H1 (cell line): ENCODE data around the gene KLC4. TPM values are rescaled to one million over a fixed set of nuclear protein-coding genes. Genes with fewer than 3 reads are reported as not detected.
"Not testable (repeated sequence)": the region's sequence is repeated elsewhere in the genome, so short reads cannot be mapped to it uniquely, and the experiment has no call there.

Experiments
- CTCF ChIA-PET: fragments of 300-600 bp; sonication (Branson Sonifier 250); formaldehyde crosslinking; loops from one replicate; lab custom pipeline; 2021; ENCODE audit not compliant: partially characterized antibody; lab: Charles Lee
- POLR2A ChIA-PET: fragments of 300-600 bp; sonication (Branson Sonifier 250); formaldehyde crosslinking; loops from one replicate; lab custom pipeline; 2021; ENCODE audit warnings: inconsistent platforms; ENCODE audit not compliant: partially characterized antibody; lab: Charles Lee
- DNase-seq, 2 experiments: peaks; one replicate each; pipeline versions ENCODE4 v3.0.0 to v3.0.0-alpha.2; 2010 to 2022; ENCODE audit warnings: low spot score in 2 of 2, low read depth in 1 of 2, mixed read lengths in 1 of 2
- FAIRE-seq: peaks from 2 replicates; lab custom pipeline; 2011; peaks lifted over from hg19 to GRCh38; lab: Jason Lieb, UNC
- H2AFZ ChIP-seq: 2 replicates; pipeline ENCODE4 v1.8.1; 2012; ENCODE audit warnings: low read length, inconsistent platforms
- H2AK5ac ChIP-seq: 2 replicates; pipeline ENCODE4 v1.6.1; 2013; ENCODE audit warnings: low read depth, low read length
- H2BK120ac ChIP-seq: replicated peaks from 2 replicates; pipeline ENCODE3; 2013; ENCODE audit warnings: low read depth, low read length, inconsistent platforms
- H2BK12ac ChIP-seq: 2 replicates; pipeline ENCODE4 v1.6.1; 2013; ENCODE audit warnings: low read depth, low read length
- H2BK15ac ChIP-seq: 2 replicates; pipeline ENCODE4 v1.6.1; 2013; ENCODE audit warnings: low read length
- H2BK20ac ChIP-seq: 2 replicates; pipeline ENCODE4 v1.6.1; 2013; ENCODE audit warnings: low read length
- H2BK5ac ChIP-seq: 2 replicates; pipeline ENCODE4 v1.6.1; 2013; ENCODE audit warnings: low read depth, low read length
- H3K14ac ChIP-seq: 2 replicates; pipeline ENCODE4 v1.6.1; 2013; ENCODE audit warnings: inconsistent platforms; ENCODE audit not compliant: insufficient read length
- H3K18ac ChIP-seq: 2 replicates; pipeline ENCODE4 v1.6.1; 2013; ENCODE audit warnings: low read length; ENCODE audit errors: extremely low read depth
- H3K23ac ChIP-seq: 2 replicates; pipeline ENCODE4 v1.6.1; 2013; ENCODE audit warnings: inconsistent platforms; ENCODE audit not compliant: insufficient read length
- H3K23me2 ChIP-seq: 2 replicates; pipeline ENCODE4 v1.6.1; 2013; ENCODE audit warnings: low read depth, low read length
- H3K27ac ChIP-seq: 2 replicates; pipeline ENCODE4 v1.6.1; 2011; ENCODE audit warnings: low read depth, low read length, inconsistent platforms
- H3K27me3 ChIP-seq, 4 experiments: replicated peaks in 1 of 4; 1 replicate in 1 of 4; 2 replicates in 3 of 4; pipeline versions ENCODE4 v1.6.1 to v1.8.1; 2011 to 2013; ENCODE audit warnings: low read length in 3 of 4, mild to moderate bottlenecking in 3 of 4, inconsistent platforms in 2 of 4, mixed read lengths in 2 of 4, moderate library complexity in 1 of 4; ENCODE audit not compliant: control insufficient read depth in 3 of 4, insufficient read depth in 3 of 4; ENCODE audit errors: extremely low read depth in 1 of 4
- H3K36me3 ChIP-seq, 4 experiments: 2 replicates each; pipeline versions ENCODE4 v1.6.1 to v1.8.1; 2011 to 2013; ENCODE audit warnings: mild to moderate bottlenecking in 4 of 4, low read length in 3 of 4, moderate library complexity in 2 of 4, control low read depth in 1 of 4, inconsistent platforms in 1 of 4; ENCODE audit not compliant: insufficient read depth in 4 of 4, control insufficient read depth in 2 of 4
- H3K4ac ChIP-seq: replicated peaks from 2 replicates; pipeline ENCODE3; 2013; ENCODE audit warnings: low read length, low read depth, mixed read lengths, inconsistent platforms; ENCODE audit not compliant: insufficient read length
- H3K4me1 ChIP-seq, 4 experiments: replicated peaks in 1 of 4; 1 replicate in 1 of 4; 2 replicates in 3 of 4; pipeline versions ENCODE4 v1.6.1 to v1.8.1; 2011 to 2013; ENCODE audit warnings: low read length in 3 of 4, inconsistent platforms in 2 of 4, mixed read lengths in 1 of 4; ENCODE audit not compliant: insufficient read depth in 4 of 4, control insufficient read depth in 3 of 4
- H3K4me2 ChIP-seq, 2 experiments: 2 replicates each; pipeline versions ENCODE4 v1.6.1 to v1.8.1; 2011 to 2013; ENCODE audit warnings: low read depth in 2 of 2, low read length in 2 of 2, control low read depth in 1 of 2, inconsistent platforms in 1 of 2, mild to moderate bottlenecking in 1 of 2; ENCODE audit not compliant: insufficient read depth in 1 of 2
- H3K4me3 ChIP-seq, 4 experiments: fragments of 200-600, 300-600 bp in 1 of 4; sonication (generic), shearing (Covaris generic), sonication (Bioruptor Twin) in 1 of 4; 2 replicates each; pipeline versions ENCODE4 v1.5.1 to v1.8.1; 2011 to 2016; ENCODE audit warnings: low read length in 4 of 4, low read depth in 3 of 4, control low read depth in 2 of 4, inconsistent platforms in 2 of 4, mild to moderate bottlenecking in 2 of 4, mixed read lengths in 1 of 4, moderate library complexity in 1 of 4; ENCODE audit not compliant: insufficient read depth in 2 of 4; ENCODE audit errors: extremely low read depth in 1 of 4
- H3K56ac ChIP-seq: replicated peaks from 2 replicates; pipeline ENCODE3; 2013; ENCODE audit warnings: low read depth, mild to moderate bottlenecking, mixed read lengths, low read length, inconsistent platforms; ENCODE audit not compliant: insufficient read length
- H3K79me1 ChIP-seq: 2 replicates; pipeline ENCODE4 v1.6.1; 2013; ENCODE audit warnings: low read depth, low read length, control low read depth
- H3K79me2 ChIP-seq, 2 experiments: 2 replicates each; pipeline versions ENCODE4 v1.6.1 to v1.8.1; 2012 to 2013; ENCODE audit warnings: low read length in 2 of 2, mild to moderate bottlenecking in 2 of 2, inconsistent platforms in 1 of 2; ENCODE audit not compliant: insufficient read depth in 2 of 2, control insufficient read depth in 1 of 2
- H3K9ac ChIP-seq, 4 experiments: replicated peaks in 1 of 4; 1 replicate in 1 of 4; 2 replicates in 3 of 4; pipeline versions ENCODE4 v1.6.1 to v1.8.1; 2011 to 2013; ENCODE audit warnings: low read depth in 3 of 4, low read length in 3 of 4, control low read depth in 2 of 4, mild to moderate bottlenecking in 2 of 4, moderate library complexity in 2 of 4, inconsistent platforms in 1 of 4; ENCODE audit errors: extremely low read depth in 1 of 4
- H3K9me3 ChIP-seq, 2 experiments: 2 replicates each; pipeline versions ENCODE4 v1.6.1 to v1.8.1; 2012 to 2013; ENCODE audit warnings: mild to moderate bottlenecking in 2 of 2, moderate library complexity in 2 of 2, control low read depth in 1 of 2, inconsistent platforms in 1 of 2, low read depth in 1 of 2, low read length in 1 of 2, mixed read lengths in 1 of 2; ENCODE audit not compliant: insufficient read depth in 2 of 2
- H4K20me1 ChIP-seq, 2 experiments: replicated peaks in 1 of 2; 2 replicates each; pipeline versions ENCODE3 to v1.8.1; 2011 to 2013; ENCODE audit warnings: inconsistent platforms in 2 of 2, low read length in 2 of 2, mild to moderate bottlenecking in 1 of 2; ENCODE audit not compliant: insufficient read depth in 2 of 2, control insufficient read depth in 1 of 2
- H4K5ac ChIP-seq: 2 replicates; pipeline ENCODE4 v1.6.1; 2013; ENCODE audit warnings: low read length, low read depth, mixed read lengths, inconsistent platforms; ENCODE audit not compliant: insufficient read length
- H4K8ac ChIP-seq: 2 replicates; pipeline ENCODE4 v1.8.0; 2013; ENCODE audit warnings: mild to moderate bottlenecking, moderate library complexity, low read length, inconsistent platforms; ENCODE audit not compliant: insufficient read depth; ENCODE audit errors: extremely low read depth
- H4K91ac ChIP-seq: replicated peaks from 2 replicates; pipeline ENCODE3; 2013; ENCODE audit warnings: low read length, mixed read lengths, inconsistent platforms; ENCODE audit not compliant: insufficient read length
- WGBS, 2 experiments: shearing (Covaris generic) in 1 of 2; methylation state at CpG; one replicate each; pipeline versions ENCODE4 v1.1.6 to v1.1.7; 2013 to 2015; ENCODE audit warnings: low lambda C conversion rate in 2 of 2, mixed read lengths in 2 of 2, inconsistent platforms in 1 of 2, low coverage in 1 of 2, missing lambda C conversion rate in 1 of 2; ENCODE audit not compliant: insufficient replicate concordance in 2 of 2, insufficient coverage in 1 of 2, insufficient read length in 1 of 2; ENCODE audit errors: extremely low coverage in 1 of 2, missing lambda C conversion rate in 1 of 2; 5-methylcytosine and 5-hydroxymethylcytosine counted together
- polyA plus RNA-seq, 7 experiments: library from polyadenylated mRNA; depleted of rRNA in 3 of 7; stranded (reverse) in 5 of 7; unstranded in 2 of 7; fragments of >200 nt in 5 of 7; fragments of 200-250 nt in 2 of 7; gene quantifications; 1 replicate in 5 of 7; 2 replicates in 1 of 7; 4 replicates in 1 of 7; pipeline versions ENCODE4 v1.2.1 to v1.2.3, GENCODE V29; 2011 to 2013; ENCODE audit warnings: missing spikeins in 2 of 7, mixed read lengths in 2 of 7
- total RNA-seq: library from RNA; stranded (reverse); fragmentation: NEBNext Ultra II Directional; extraction: Animal tissue kit (Norgen Biotek cat#: 25700); gene quantifications from 2 replicates; pipeline ENCODE4 v1.2.1, GENCODE V29; 2021

Gene KLC4
- total and polyA plus RNA-seq, 2 of the 8 experiments (the other 6 are each of a cell fraction or from before 2014, with no cell fraction given): 15.7 to 28.5 TPM

DNA sequence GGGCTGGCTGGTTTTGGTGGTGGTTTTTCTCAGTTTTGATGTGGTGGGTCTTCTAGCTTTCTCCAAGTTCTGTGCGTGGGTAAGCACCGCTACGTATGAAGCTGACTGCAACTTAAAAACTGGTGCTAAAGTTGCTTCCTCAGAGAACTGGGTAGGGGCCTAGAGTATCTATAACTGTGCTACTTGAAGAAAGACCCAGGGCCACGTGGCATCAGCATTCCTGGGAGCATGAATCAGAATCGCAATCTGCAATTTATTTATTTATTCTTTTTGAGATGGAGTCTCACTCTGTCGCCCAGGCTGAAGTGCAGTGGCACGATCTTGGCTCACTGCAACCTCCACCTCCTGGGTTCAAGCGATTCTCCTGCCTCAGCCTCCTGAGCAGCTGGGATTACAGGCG is 22.5 kb downstream of the KLC4 start:
- POLR2A ChIA-PET: interaction anchor here (0.8 to 1.4 kb wide), 3 partner anchors 11 to 29 kb away, joined by 3 read pairs; partner anchors contain the start of gene CUL7
- FAIRE-seq: not testable (repeated sequence)

More for the DNA sequence above, 22.5 kb downstream of the KLC4 start:
- H3K56ac ChIP-seq, H2BK5ac ChIP-seq, DNase-seq, H4K5ac ChIP-seq, H2BK12ac ChIP-seq, H3K9ac ChIP-seq, H2BK120ac ChIP-seq, H4K8ac ChIP-seq, H3K4me2 ChIP-seq, H3K18ac ChIP-seq, H4K91ac ChIP-seq, H2AFZ ChIP-seq, H2BK20ac ChIP-seq, H3K27ac ChIP-seq, H2BK15ac ChIP-seq, H2AK5ac ChIP-seq, H3K4me3 ChIP-seq, H3K9me3 ChIP-seq, H3K14ac ChIP-seq, H3K27me3 ChIP-seq, H3K36me3 ChIP-seq, H3K23me2 ChIP-seq, H3K23ac ChIP-seq, H3K4ac ChIP-seq: not testable (repeated sequence)
- H3K4me1 ChIP-seq: peaks cover 7 to 17% (median 11%) of the 10 kb centered on the region in 4 experiments; a peak in 6 of 7 replicates
- peaks cover 20 to 21% of the 10 kb centered on the region in 2 experiments for H4K20me1 ChIP-seq
- peaks cover 15 to 92% of the 10 kb centered on the region in 2 experiments for H3K79me2 ChIP-seq
- peaks cover 28% of the 10 kb centered on the region for H3K79me1 ChIP-seq
- WGBS, 2 experiments: 92% methylated on average over 9 of the region's 9 CpGs; no CpG with 5 or more reads in 1 of the 2 experiments
- CTCF ChIA-PET: interaction anchor here (1.1 to 1.7 kb wide), 5 partner anchors 12 to 62 kb away, joined by 3 to 7 read pairs (median 3); no protein-coding TSS in a partner anchor
